SK-N-MC (cell line): Measurements from ENCODE around the gene MGMT.

Experiments used
- EZH2 ChIP-seq: fragments of 200-600 bp; sonication (generic); IDR thresholded peaks from one replicate; pipeline ENCODE4 v1.6.1; 2017; ENCODE audit warnings: antibody characterized with exemption
- FOXP2 ChIP-seq: optimal IDR thresholded peaks from 2 replicates; pipeline ENCODE3; 2011; ENCODE audit warnings: mild to moderate bottlenecking, moderate library complexity; ENCODE audit not compliant: insufficient read depth; ENCODE audit errors: extremely low read length, control extremely low read depth
- POLR2AphosphoS5 ChIP-seq: IDR thresholded peaks from 2 replicates; pipeline ENCODE4 v1.6.1; 2012; ENCODE audit warnings: mild to moderate bottlenecking, low read depth, low read length, borderline replicate concordance

DNA sequence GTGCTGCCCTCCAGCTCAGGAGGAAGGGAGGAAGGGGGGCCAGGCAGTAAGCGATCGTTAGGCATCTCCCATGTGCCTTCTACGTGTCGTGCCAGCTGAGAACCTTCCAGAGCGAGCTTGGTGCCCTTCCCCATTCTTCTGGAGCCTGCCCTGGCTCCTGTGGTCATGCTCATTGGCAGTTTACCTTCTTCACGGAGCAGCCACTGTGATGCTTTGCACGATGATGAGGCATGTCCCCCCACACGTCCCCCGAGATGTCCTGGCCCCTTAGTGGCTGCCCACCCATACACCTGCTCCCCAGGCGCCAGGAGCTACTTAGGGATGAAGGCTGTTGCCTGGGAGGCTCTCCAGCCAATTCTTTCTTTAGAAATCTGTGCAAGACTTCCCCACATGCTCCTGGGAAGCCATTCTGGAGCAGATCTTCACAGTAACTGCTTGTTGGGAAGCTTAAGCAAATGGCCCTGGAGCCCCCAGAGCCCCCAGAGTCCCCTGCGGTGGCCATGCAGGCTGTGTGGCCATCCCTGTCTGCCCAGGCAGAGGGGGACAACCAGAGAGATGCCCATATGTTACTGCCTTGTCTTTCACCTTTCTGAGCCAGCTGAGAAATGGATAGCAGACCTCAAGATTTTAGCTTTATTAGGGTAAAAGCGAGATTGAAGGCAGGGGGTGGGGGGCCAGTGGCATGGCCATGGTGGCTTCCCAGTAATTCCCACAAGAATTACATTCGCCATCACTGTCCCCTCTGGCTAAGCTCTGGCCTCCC, 298.0 kb downstream of the MGMT start:
- TF ChIP-seq POLR2AphosphoS5 (no peak), EZH2 (no peak), FOXP2 (no peak)
